ENCODE results near the gene MGAT5B.

The MGAT5B gene

DNA sequence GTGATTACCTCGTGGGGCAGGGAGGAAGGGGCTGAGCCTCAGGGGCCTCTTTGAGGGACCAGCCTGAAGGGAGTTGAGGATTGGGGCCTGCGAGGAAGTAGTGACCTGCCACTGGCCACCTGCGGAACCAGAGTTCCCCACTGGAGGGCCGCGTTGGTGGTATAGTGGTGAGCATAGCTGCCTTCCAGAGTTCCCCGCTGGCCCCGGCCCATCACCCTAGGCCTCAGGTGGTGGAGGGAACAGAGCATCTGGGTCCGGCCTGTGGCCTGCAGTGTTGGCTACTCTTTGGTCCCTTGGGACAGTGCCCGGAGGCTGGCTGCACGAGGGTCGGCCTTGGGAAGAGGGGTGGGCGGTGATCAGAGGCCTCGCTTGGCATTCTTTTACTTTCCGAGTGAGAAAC lies 20.5 kb downstream of the MGAT5B start:
- no peak overlapping the region for H3K4me3 ChIP-seq
- no peaks in the 10 kb centered on the region for H3K4me1 ChIP-seq
- H3K9me3 ChIP-seq, result no peaks in the 10 kb centered on the region
- DNase-seq (ENCODE audit: low spot score in 2 of 2), result no peak
- H3K27me3 ChIP-seq (ENCODE audit: low read depth), result no peaks in the 10 kb centered on the region
- in situ Hi-C loops (cut with MboI; ENCODE audit: low sequenced_read_pairs), result no loop called here
- no peaks in the 10 kb centered on the region for H3K36me3 ChIP-seq (replicated peaks)

DNA sequence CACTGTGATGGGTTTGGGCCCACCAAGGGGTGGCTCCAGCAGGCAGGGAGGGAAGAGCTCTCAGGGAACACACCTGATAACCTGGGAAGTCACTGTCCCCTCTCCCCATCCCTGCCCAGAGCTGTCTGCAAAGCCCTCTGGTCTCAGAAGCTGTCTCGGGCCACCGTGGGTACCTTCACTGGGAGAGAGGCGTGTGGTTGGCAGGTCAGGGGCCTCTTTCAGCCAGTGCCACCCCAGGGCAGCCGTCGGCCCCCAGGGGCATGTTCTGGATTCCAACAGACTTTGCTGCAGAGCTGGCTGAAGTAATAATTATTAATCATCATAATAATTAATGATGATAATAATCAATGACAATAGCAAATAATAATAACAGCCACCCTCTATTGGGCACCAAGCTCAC lies 21.1 kb downstream of the MGAT5B start:
- no peak overlapping the region for H3K4me3 ChIP-seq
- H3K9me3 ChIP-seq, result no peaks in the 10 kb centered on the region
- H3K27me3 ChIP-seq (ENCODE audit: low read depth), result no peaks in the 10 kb centered on the region
- H3K36me3 ChIP-seq (replicated peaks), result no peaks in the 10 kb centered on the region
- H3K4me1 ChIP-seq, result no peaks in the 10 kb centered on the region
- no peak for DNase-seq (ENCODE audit: low spot score in 2 of 2)
- in situ Hi-C loops (cut with MboI; ENCODE audit: low sequenced_read_pairs), result no loop called here

DNA sequence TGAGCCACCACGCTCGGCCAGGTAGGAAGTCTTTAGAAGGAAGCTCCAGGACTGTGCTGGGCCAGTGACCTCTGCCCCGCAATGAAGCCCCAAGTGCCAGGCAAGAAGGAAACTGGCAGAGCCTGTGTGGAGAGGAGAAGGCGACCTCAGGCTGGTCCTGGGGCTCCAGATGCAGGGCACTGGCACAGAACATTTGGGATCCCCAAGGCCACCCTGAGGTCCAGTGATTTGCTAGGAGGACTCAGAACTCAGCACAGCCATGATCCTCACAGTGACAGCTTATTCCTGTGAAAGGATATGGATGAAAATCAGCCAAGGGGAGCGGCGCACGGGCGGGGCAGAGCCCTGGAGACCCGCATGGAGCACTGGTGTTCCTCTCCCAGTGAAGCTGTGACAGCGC lies 24.1 kb downstream of the MGAT5B start:
- in situ Hi-C loops (cut with MboI; ENCODE audit: low sequenced_read_pairs), result no loop called here
- no peaks in the 10 kb centered on the region for H3K36me3 ChIP-seq (replicated peaks)
- DNase-seq (ENCODE audit: low spot score in 2 of 2), result no peak
- peaks cover 5% of the 10 kb centered on the region; the same call in 1 of the 2 replicates for H3K9me3 ChIP-seq
- H3K4me1 ChIP-seq, result no peaks in the 10 kb centered on the region
- H3K27me3 ChIP-seq (ENCODE audit: low read depth), result no peaks in the 10 kb centered on the region
- H3K4me3 ChIP-seq, result no peak overlapping the region

DNA sequence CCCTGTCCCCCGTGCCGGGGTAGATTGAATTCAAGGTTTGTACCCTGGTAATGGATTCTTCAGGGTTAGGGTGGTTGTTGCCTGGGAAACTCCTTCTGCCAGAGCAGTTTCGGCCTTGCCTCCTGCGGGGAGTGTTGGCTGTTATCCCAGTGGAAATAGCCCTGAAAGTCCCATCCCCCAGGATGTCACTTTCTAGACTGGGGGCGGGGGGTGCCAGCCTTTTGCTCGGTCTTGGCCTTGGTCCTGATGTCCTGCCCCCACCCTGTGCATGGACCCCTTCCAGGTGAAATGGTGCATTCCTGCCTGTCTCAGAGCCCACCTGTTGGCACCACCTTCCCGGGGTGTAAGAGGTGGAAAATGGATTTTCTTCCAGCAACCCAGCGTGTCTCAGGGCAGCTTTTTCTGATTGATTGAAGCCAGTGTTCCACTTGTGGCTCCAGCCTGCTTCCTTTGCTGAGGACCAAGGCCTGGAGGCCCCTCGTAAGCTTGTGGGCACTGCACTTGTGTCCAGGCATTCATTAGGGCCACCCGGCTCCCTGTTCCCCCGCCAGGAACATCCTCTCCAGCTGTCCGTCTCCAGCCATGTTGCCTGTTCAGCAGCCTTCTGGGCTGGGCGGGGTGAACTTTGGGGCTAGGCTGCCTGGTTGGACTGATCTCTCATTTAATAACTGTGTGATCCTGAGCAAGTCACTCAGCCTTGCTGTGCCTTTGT lies 25.6 kb downstream of the MGAT5B start:
- H3K9me3 ChIP-seq, result peaks cover 5% of the 10 kb centered on the region; the same call in 1 of the 2 replicates
- no peaks in the 10 kb centered on the region for H3K36me3 ChIP-seq (replicated peaks)
- DNase-seq (ENCODE audit: low spot score in 2 of 2), result no peak
- no peaks in the 10 kb centered on the region for H3K4me1 ChIP-seq
- H3K4me3 ChIP-seq, result no peak overlapping the region
- in situ Hi-C loops (cut with MboI; ENCODE audit: low sequenced_read_pairs), result no loop called here
- H3K27me3 ChIP-seq (ENCODE audit: low read depth), result no peaks in the 10 kb centered on the region

DNA sequence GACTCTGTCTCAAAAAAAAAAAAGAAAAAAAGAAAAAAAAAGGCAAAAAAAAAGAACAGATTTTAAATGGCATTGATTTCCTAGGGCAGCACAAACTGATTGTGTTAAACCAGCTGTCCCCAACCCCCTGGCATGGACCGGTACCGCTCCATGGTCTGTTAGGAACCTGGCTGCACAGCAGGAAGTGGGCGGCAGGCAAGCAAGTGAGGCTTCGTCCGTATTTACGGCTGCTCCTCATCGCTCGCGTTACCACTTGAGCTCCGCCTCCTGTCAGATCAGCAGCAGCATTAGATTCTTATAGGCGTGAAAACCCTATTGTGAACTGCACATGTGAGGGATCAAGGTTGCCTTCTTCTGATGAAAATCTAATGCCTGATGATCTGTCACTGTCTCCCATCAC lies 26.6 kb downstream of the MGAT5B start:
- peaks cover 5% of the 10 kb centered on the region; the same call in 1 of the 2 replicates for H3K9me3 ChIP-seq
- H3K4me1 ChIP-seq, result no peaks in the 10 kb centered on the region
- H3K27me3 ChIP-seq (ENCODE audit: low read depth), result no peaks in the 10 kb centered on the region
- in situ Hi-C loops (cut with MboI; ENCODE audit: low sequenced_read_pairs), result no loop called here
- H3K36me3 ChIP-seq (replicated peaks), result no peaks in the 10 kb centered on the region
- no peak for DNase-seq (ENCODE audit: low spot score in 2 of 2)
- H3K4me3 ChIP-seq, result no peak overlapping the region

DNA sequence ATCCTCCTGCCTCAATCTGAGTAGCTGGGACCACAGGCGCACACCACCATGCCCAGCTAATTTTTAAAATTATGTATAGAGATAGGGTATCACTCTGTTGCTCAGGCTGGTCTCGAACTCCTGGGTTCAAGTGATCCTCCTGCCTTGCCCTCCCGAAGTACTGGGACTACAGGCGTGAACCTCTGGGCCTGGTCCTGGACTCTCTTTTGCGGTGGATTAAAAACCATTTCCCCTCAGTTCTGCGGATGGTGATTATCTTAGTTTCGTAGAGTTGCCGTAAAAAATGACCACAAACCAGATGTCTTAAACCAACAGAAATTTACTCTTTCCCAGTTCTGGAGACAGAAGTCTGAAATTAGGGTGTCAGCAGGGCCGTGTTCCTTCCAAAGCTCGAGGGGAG lies 28.8 kb downstream of the MGAT5B start:
- in situ Hi-C loops (cut with MboI; ENCODE audit: low sequenced_read_pairs), result no loop called here
- no peaks in the 10 kb centered on the region for H3K36me3 ChIP-seq (replicated peaks)
- H3K27me3 ChIP-seq (ENCODE audit: low read depth), result no peaks in the 10 kb centered on the region
- H3K9me3 ChIP-seq, result peaks cover 5% of the 10 kb centered on the region; the same call in 1 of the 2 replicates
- H3K4me3 ChIP-seq, result no peak overlapping the region
- H3K4me1 ChIP-seq, result no peaks in the 10 kb centered on the region
- DNase-seq (ENCODE audit: low spot score in 2 of 2), result no peak

DNA sequence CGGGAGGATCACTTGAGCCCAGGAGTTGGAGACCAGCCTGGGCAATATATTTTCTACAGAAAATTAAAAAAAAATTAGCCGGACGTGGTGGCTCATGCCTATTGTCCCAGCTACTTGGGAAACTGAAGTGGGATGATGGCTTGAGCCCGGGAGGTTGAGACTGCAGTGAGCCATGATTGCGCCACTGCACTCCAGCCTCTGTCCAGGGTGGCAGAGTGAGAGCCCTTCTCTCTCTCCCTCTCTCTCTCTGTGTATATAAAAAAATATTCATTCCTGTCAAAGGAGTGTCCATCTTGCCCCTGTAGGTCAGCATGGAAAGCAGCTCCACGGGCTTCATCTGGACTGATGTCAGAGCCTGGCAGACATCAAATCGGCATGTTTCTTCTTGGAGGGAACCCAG lies 31.2 kb downstream of the MGAT5B start:
- Histone ChIP-seq H3K4me1 (no peaks in the 10 kb centered on the region), H3K27me3 (ENCODE audit: low read depth) (no peaks in the 10 kb centered on the region), H3K36me3 (replicated peaks) (no peaks in the 10 kb centered on the region), H3K4me3 (no peak overlapping the region), H3K9me3 (peaks cover 5% of the 10 kb centered on the region; the same call in 1 of the 2 replicates)
- in situ Hi-C loops (cut with MboI; ENCODE audit: low sequenced_read_pairs), result no loop called here
- DNase-seq (ENCODE audit: low spot score in 2 of 2), result no peak

DNA sequence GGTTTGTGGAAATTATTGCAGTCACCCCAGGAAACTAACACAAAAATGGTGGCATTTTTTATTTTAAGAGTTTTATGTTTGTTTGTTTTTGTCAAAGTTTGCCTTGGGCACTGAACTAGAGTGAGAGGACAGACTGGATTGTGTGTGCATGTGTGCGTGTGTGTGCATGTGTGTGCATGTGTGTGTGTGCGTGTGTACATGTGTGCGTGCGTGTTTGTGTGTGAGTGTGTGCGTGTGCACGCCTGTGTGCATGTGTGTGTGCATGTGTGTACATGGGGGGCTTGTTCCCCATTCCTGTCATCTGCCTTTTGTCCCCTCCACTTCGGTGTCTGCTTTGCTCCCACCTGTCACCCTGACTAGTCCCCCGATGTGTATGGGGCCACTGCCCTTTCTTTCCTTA lies 32.5 kb downstream of the MGAT5B start:
- Histone ChIP-seq H3K4me1 (no peaks in the 10 kb centered on the region), H3K27me3 (ENCODE audit: low read depth) (no peaks in the 10 kb centered on the region), H3K36me3 (replicated peaks) (no peaks in the 10 kb centered on the region), H3K4me3 (no peak overlapping the region), H3K9me3 (no peaks in the 10 kb centered on the region)
- in situ Hi-C loops (cut with MboI; ENCODE audit: low sequenced_read_pairs), result no loop called here
- DNase-seq (ENCODE audit: low spot score in 2 of 2), result no peak

DNA sequence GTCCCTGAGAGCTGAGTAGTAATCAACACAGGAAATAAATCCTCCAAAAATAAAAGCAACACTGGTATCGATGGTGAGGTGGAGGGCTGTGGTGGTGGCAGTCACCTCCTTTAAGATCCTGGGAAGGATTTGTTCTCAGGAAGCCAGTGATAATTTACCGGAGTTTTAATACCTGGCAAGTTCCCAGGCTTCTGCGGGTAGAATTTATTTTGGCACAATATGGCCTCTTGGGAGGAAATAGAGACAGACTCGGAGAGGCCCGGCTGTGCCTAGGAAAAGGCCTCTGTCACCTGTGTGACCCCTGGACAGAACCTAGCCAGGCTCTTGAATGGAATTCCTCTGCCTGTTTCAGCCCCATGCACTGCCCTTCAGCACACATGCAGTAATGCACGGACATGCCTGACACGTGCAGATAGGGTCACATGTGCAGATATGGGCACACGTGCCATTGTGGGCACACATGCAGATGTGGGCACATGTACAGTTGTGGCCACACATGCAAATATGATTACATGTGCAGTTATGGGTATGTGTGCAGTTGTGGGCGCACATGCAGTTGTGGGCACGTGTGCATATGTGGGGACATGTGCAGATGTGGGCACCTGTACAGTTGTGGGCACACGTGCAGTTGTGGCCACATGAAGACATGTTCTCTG lies 33.5 kb downstream of the MGAT5B start:
- in situ Hi-C loops (cut with MboI; ENCODE audit: low sequenced_read_pairs), result no loop called here
- DNase-seq (ENCODE audit: low spot score in 2 of 2), result no peak
- no peaks in the 10 kb centered on the region for H3K27me3 ChIP-seq (ENCODE audit: low read depth)

DNA sequence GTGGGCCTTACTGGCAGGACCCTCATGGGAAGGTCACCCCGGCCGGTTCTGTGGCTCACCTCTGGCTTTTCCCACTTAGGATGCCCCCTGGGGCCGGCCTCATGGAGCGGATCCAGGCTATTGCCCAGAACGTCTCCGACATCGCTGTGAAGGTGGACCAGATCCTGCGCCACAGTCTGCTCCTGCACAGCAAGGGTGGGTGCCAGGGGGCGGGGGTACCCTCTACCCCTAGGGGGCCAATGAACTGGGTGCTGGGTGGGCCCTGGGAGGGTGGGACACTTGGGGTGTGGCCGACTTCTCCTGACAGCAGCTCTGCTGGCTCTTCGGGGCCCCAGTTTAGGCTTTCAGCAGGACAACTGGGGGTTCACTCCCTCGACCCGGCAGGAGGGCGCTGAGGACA lies 34.3 kb downstream of the MGAT5B start:
- no peak overlapping the region for H3K4me3 ChIP-seq
- no peaks in the 10 kb centered on the region for H3K9me3 ChIP-seq
- DNase-seq (ENCODE audit: low spot score in 2 of 2), result no peak
- in situ Hi-C loops (cut with MboI; ENCODE audit: low sequenced_read_pairs), result no loop called here
- no peaks in the 10 kb centered on the region for H3K36me3 ChIP-seq (replicated peaks)
- no peaks in the 10 kb centered on the region for H3K27me3 ChIP-seq (ENCODE audit: low read depth)
- no peaks in the 10 kb centered on the region for H3K4me1 ChIP-seq

More for the DNA sequence above, 33.5 kb downstream of the MGAT5B start:
- H3K36me3 ChIP-seq (replicated peaks), result no peaks in the 10 kb centered on the region
- no peaks in the 10 kb centered on the region for H3K4me1 ChIP-seq
- H3K4me3 ChIP-seq, result no peak overlapping the region
- H3K9me3 ChIP-seq, result no peaks in the 10 kb centered on the region

DNA sequence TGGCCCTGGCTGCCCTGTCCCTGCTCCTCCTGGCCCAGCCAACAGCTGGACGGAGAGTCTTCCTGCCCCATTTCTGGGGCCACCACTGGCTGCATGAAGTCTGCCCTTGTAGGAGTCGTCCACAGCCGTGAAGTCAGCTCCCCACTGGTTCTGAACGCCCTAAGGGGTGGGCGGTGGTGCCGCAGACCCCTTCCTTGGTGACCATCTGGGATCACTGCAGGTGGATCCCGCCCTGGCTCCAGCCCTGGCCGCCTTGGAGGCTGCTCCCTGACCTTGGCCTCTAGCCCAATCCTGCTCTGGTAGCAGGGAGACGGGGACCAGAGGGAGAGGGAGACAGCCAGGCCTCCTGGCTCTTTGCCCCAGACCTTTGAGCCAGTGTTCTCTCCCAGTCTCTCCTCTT lies 35.4 kb downstream of the MGAT5B start:
- no peaks in the 10 kb centered on the region for H3K9me3 ChIP-seq
- H3K4me3 ChIP-seq, result no peak overlapping the region
- no peaks in the 10 kb centered on the region for H3K36me3 ChIP-seq (replicated peaks)
- H3K4me1 ChIP-seq, result no peaks in the 10 kb centered on the region
- no peak for DNase-seq (ENCODE audit: low spot score in 2 of 2)
- in situ Hi-C loops (cut with MboI; ENCODE audit: low sequenced_read_pairs), result no loop called here
- no peaks in the 10 kb centered on the region for H3K27me3 ChIP-seq (ENCODE audit: low read depth)

DNA sequence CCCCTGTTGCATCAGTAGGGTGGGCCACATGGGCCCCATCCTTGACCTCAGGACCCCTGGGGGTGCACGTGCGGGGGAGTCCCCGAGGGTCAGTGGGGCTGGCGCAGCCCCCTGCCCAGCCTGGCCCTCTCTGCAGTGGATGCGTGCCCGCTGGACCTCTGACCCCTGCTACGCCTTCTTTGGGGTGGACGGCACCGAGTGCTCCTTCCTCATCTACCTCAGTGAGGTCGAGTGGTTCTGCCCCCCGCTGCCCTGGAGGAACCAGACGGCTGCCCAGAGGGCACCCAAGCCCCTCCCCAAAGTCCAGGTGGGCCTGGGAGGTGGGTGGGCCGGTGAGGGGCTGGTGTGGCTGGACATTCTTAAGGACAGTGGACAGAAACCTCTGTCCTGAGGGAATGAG lies 35.9 kb downstream of the MGAT5B start:
- Histone ChIP-seq H3K36me3 (replicated peaks) (no peaks in the 10 kb centered on the region), H3K9me3 (no peaks in the 10 kb centered on the region), H3K4me3 (no peak overlapping the region), H3K27me3 (ENCODE audit: low read depth) (no peaks in the 10 kb centered on the region), H3K4me1 (no peaks in the 10 kb centered on the region)
- in situ Hi-C loops (cut with MboI; ENCODE audit: low sequenced_read_pairs), result no loop called here
- DNase-seq (ENCODE audit: low spot score in 2 of 2), result no peak

DNA sequence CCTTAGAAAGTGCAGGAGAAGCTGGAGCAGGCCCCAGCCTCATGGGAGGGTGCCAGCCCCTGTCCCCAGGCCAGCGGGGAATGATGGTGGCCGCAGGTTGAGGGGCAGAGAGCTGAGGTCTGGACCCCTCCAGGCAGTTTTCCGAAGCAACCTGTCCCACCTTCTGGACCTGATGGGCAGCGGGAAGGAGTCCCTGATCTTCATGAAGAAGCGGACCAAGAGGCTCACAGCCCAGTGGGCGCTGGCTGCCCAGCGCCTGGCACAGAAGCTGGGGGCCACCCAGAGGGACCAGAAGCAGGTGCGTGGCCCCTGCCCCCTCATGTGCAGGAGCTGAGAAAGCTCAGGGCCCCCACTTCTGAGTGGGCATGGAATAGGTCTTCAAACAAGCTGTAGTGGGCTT lies 36.8 kb downstream of the MGAT5B start:
- H3K27me3 ChIP-seq (ENCODE audit: low read depth), result no peaks in the 10 kb centered on the region
- no peaks in the 10 kb centered on the region for H3K9me3 ChIP-seq
- H3K4me3 ChIP-seq, result no peak overlapping the region
- DNase-seq (ENCODE audit: low spot score in 2 of 2), result no peak
- no peaks in the 10 kb centered on the region for H3K4me1 ChIP-seq
- in situ Hi-C loops (cut with MboI; ENCODE audit: low sequenced_read_pairs), result no loop called here
- no peaks in the 10 kb centered on the region for H3K36me3 ChIP-seq (replicated peaks)

DNA sequence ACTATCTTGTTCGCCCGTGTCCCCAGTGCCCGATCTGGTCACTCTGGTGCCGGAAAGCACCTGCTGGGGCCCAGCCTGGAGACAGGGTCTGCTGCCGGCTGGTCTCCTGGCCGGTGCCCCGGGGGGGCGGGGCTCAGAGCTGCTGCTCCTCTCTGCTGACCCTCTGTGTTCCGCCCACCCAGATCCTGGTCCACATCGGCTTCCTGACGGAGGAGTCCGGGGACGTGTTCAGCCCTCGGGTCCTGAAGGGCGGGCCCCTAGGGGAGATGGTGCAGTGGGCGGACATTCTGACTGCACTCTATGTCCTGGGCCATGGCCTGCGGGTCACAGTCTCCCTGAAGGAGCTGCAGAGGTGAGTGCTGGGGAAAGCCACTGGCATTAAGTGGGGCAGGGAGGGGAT lies 37.6 kb downstream of the MGAT5B start:
- no peaks in the 10 kb centered on the region for H3K4me1 ChIP-seq
- no peaks in the 10 kb centered on the region for H3K27me3 ChIP-seq (ENCODE audit: low read depth)
- H3K9me3 ChIP-seq, result no peaks in the 10 kb centered on the region
- no peak overlapping the region for H3K4me3 ChIP-seq
- H3K36me3 ChIP-seq (replicated peaks), result no peaks in the 10 kb centered on the region
- in situ Hi-C loops (cut with MboI; ENCODE audit: low sequenced_read_pairs), result no loop called here
- DNase-seq (ENCODE audit: low spot score in 2 of 2), result no peak

Measured in HAP-1 (cell line).